B cell (primary cell): Measurements from ENCODE around the gene MUC22. TPM values are rescaled to one million over a fixed set of nuclear protein-coding genes. Genes with fewer than 3 reads are reported as not detected.

Experiments used
- ATAC-seq: fragments of 200-7000 bp; cut with Tn5 transposase; one replicate; pipeline ENCODE4 v1.10.0; 2021; ENCODE audit warnings: low read depth, mild to moderate bottlenecking, moderate number of reproducible peaks, moderate library complexity
- CTCF ChIA-PET: fragments of 350-600 bp; sonication (Branson Sonifier 250); formaldehyde crosslinking; loops from one replicate; lab custom pipeline; 2021; ENCODE audit warnings: antibody characterized with exemption, inconsistent platforms; lab: Charles Lee
- POLR2A ChIA-PET: fragments of 350-600 bp; sonication (Branson Sonifier 250); formaldehyde crosslinking; loops from one replicate; lab custom pipeline; 2021; ENCODE audit warnings: antibody characterized with exemption; lab: Charles Lee
- DNase-seq: peaks from one replicate; pipeline ENCODE4 v3.0.0; 2013
- H2AFZ ChIP-seq: 2 replicates; pipeline ENCODE4 v1.6.1; 2012; ENCODE audit warnings: mild to moderate bottlenecking, low read depth, low read length; ENCODE audit not compliant: insufficient read depth, poor library complexity, severe bottlenecking
- H3K27ac ChIP-seq, 2 donors: 1 replicate in 1 of 2; 2 replicates in 1 of 2; pipeline ENCODE4 v1.5.1; 2012 to 2013; ENCODE audit warnings: low read length in 2 of 2, mild to moderate bottlenecking in 2 of 2, moderate library complexity in 1 of 2
- H3K27me3 ChIP-seq, 4 experiments: fragments of 200-600 bp in 1 of 4; sonication (generic) in 1 of 4; replicated peaks in 1 of 4; 1 replicate in 2 of 4; 2 replicates in 2 of 4; pipeline versions ENCODE4 v1.6.1 to v1.7.0; 2013 to 2016; ENCODE audit warnings: low read length in 3 of 4, mild to moderate bottlenecking in 2 of 4, mixed read lengths in 1 of 4, moderate library complexity in 1 of 4; ENCODE audit not compliant: insufficient read depth in 4 of 4, control insufficient read depth in 3 of 4; ENCODE audit errors: control extremely low read depth in 1 of 4
- H3K36me3 ChIP-seq, 2 experiments: replicated peaks in 1 of 2; 1 replicate in 1 of 2; 2 replicates in 1 of 2; pipeline versions ENCODE4 v1.6.1 to v1.7.1; 2013; ENCODE audit warnings: low read length in 1 of 2; ENCODE audit not compliant: insufficient read depth in 2 of 2, control insufficient read depth in 1 of 2; ENCODE audit errors: control extremely low read depth in 1 of 2, extremely low read depth in 1 of 2
- H3K4me1 ChIP-seq, 2 donors: fragments of 200-600 bp in 1 of 2; sonication (generic) in 1 of 2; 1 replicate in 1 of 2; 2 replicates in 1 of 2; pipeline versions ENCODE4 v1.5.1 to v1.6.1; 2013 to 2017; ENCODE audit warnings: low read length in 2 of 2; ENCODE audit not compliant: control insufficient read depth in 2 of 2, insufficient read depth in 2 of 2
- H3K4me2 ChIP-seq: replicated peaks from 2 replicates; pipeline ENCODE3; 2012; ENCODE audit warnings: mild to moderate bottlenecking, low read depth, low read length; ENCODE audit not compliant: poor library complexity, severe bottlenecking
- H3K4me3 ChIP-seq, 5 experiments: fragments of 200-600 bp in 1 of 5; sonication (generic) in 1 of 5; 1 replicate in 3 of 5; 2 replicates in 2 of 5; pipeline versions ENCODE4 v1.5.1 to v1.7.0; 2011 to 2016; ENCODE audit warnings: low read length in 4 of 5, mild to moderate bottlenecking in 4 of 5, low read depth in 2 of 5, control low read depth in 1 of 5, moderate library complexity in 1 of 5; ENCODE audit not compliant: insufficient read depth in 1 of 5; ENCODE audit errors: control extremely low read depth in 1 of 5, extremely low read depth in 1 of 5
- H3K79me2 ChIP-seq: fragments of 200-600 bp; sonication (generic); one replicate; pipeline ENCODE4 v1.6.0; 2016; ENCODE audit warnings: low read length; ENCODE audit not compliant: control insufficient read depth, insufficient read depth
- H3K9ac ChIP-seq: fragments of 200-600 bp; sonication (generic); 2 replicates; pipeline ENCODE4 v1.6.1; 2017; ENCODE audit warnings: mild to moderate bottlenecking, low read length, moderate library complexity
- H3K9me3 ChIP-seq, 3 donors: one replicate each; pipeline versions ENCODE4 v1.6.1 to v1.7.1; 2013; ENCODE audit warnings: low read length in 2 of 3; ENCODE audit not compliant: control insufficient read depth in 2 of 3, insufficient read depth in 1 of 3; ENCODE audit errors: control extremely low read depth in 1 of 3
- H4K20me1 ChIP-seq: 2 replicates; pipeline ENCODE4 v1.6.0; 2012; ENCODE audit warnings: mild to moderate bottlenecking, low read length; ENCODE audit not compliant: insufficient read depth, control insufficient read depth, poor library complexity, severe bottlenecking
- H3K27ac Mint-ChIP-seq: one replicate; pipeline ENCODE4 v1.8.0; 2021; ENCODE audit warnings: mixed read lengths
- H3K27me3 Mint-ChIP-seq: one replicate; pipeline ENCODE4 v1.8.0; 2021; ENCODE audit warnings: mixed read lengths
- H3K4me1 Mint-ChIP-seq: one replicate; pipeline ENCODE4 v1.8.0; 2021; ENCODE audit warnings: mixed read lengths
- H3K4me3 Mint-ChIP-seq: one replicate; pipeline ENCODE4 v1.8.0; 2021; ENCODE audit warnings: mixed read lengths
- H3K9me3 Mint-ChIP-seq: one replicate; pipeline ENCODE4 v1.8.0; 2022; ENCODE audit warnings: mixed read lengths; ENCODE audit not compliant: insufficient read depth
- CTCF ChIP-seq: fragments of 200-600 bp; IDR thresholded peaks from one replicate; pipeline ENCODE4 v1.8.0; 2022; ENCODE audit warnings: antibody characterized with exemption, mild to moderate bottlenecking
- EZH2 ChIP-seq: IDR thresholded peaks from 2 replicates; pipeline ENCODE4 v1.6.1; 2012; ENCODE audit warnings: borderline replicate concordance, low read depth, mild to moderate bottlenecking, moderate library complexity, low read length; ENCODE audit not compliant: insufficient read depth, poor library complexity, severe bottlenecking
- WGBS: methylation state at CpG from one replicate; pipeline ENCODE4 v1.1.5; 2013; ENCODE audit warnings: missing lambda C conversion rate; ENCODE audit not compliant: insufficient coverage; 5-methylcytosine and 5-hydroxymethylcytosine counted together
- intact Hi-C: fragments of 100-400 bp; cut with micrococcal nuclease; formaldehyde crosslinking; loops from one replicate; pipeline ENCODE4 v1.10.0; 2022
- polyA plus RNA-seq: library from polyadenylated mRNA; depleted of rRNA; stranded (reverse); fragments of >200 nt; gene quantifications from 2 replicates; pipeline ENCODE4 v1.2.3, GENCODE V29; 2012
- total RNA-seq, 2 donors: library from RNA; stranded (reverse); fragments of 120-200 nt in 1 of 2; gene quantifications; 1 replicate in 1 of 2; 2 replicates in 1 of 2; pipeline versions ENCODE4 v1.2.3 to v1.2.4, GENCODE V29; 2013 to 2022

Gene MUC22
- total and polyA plus RNA-seq, 2 donors (not counting 1 experiment from before 2014, with no cell fraction given), result not detected

- no peak for TF ChIP-seq EZH2
- no peak for TF ChIP-seq CTCF
- DNase-seq (no peak), ATAC-seq (no peak)
- CTCF ChIA-PET, result no interaction called here
- Histone ChIP-seq H3K9me3 (peaks cover 0 to 3% (median 0%) of the 10 kb centered on the region in 3 donors), H4K20me1 (no peaks in the 10 kb centered on the region), H2AFZ (no peak overlapping the region), H3K79me2 (no peaks in the 10 kb centered on the region), H3K4me3 (no peak overlapping the region), H3K36me3 (no peaks in the 10 kb centered on the region), H3K4me2 (no peak overlapping the region), H3K27ac (no peak overlapping the region), H3K4me1 (no peaks in the 10 kb centered on the region), H3K27me3 (peaks cover 0 to 14% (median 4%) of the 10 kb centered on the region in 4 experiments), H3K9ac (no peak overlapping the region)
- Mint-ChIP-seq H3K27me3 (peaks cover 34% of the 10 kb centered on the region), H3K4me3 (no peak overlapping the region), H3K4me1 (peaks cover 7% of the 10 kb centered on the region), H3K27ac (no peak overlapping the region), H3K9me3 (no peaks in the 10 kb centered on the region)
- WGBS, result 92% methylated on average over 6 of the region's 6 CpGs
- POLR2A ChIA-PET, result no interaction called here
- intact Hi-C loops, result no loop called here
These were observed 23.0 kb upstream of the MUC22 start for GRCh38 chr6:30987304-30987703.

GRCh38 chr6:30988209-30988825 is 22.0 kb upstream of the MUC22 start:
- Histone ChIP-seq H3K4me2 (no peak overlapping the region), H3K79me2 (no peaks in the 10 kb centered on the region), H4K20me1 (no peaks in the 10 kb centered on the region), H3K27ac (no peak overlapping the region), H3K9ac (no peak overlapping the region), H3K4me1 (no peaks in the 10 kb centered on the region), H3K27me3 (peaks cover 0 to 4% (median 0%) of the 10 kb centered on the region in 4 experiments), H3K4me3 (no peak overlapping the region), H3K9me3 (peaks cover 0 to 3% (median 0%) of the 10 kb centered on the region in 3 donors), H3K36me3 (no peaks in the 10 kb centered on the region), H2AFZ (no peak overlapping the region)
- POLR2A ChIA-PET, result no interaction called here
- DNase-seq (no peak), ATAC-seq (no peak)
- intact Hi-C loops, result no loop called here
- Mint-ChIP-seq H3K9me3 (no peaks in the 10 kb centered on the region), H3K27ac (no peak overlapping the region), H3K4me3 (no peak overlapping the region), H3K4me1 (peaks cover 7% of the 10 kb centered on the region), H3K27me3 (peaks cover 24% of the 10 kb centered on the region)
- TF ChIP-seq EZH2 (no peak), CTCF (no peak)
- CTCF ChIA-PET, result no interaction called here
- 100% methylated on average over 4 of the region's 9 CpGs for WGBS
